GF-D8 (cell line): ENCODE measurements around the gene RSPH6A.
"Not testable (repeated sequence)": the region's sequence is repeated elsewhere in the genome, so short reads cannot be mapped to it uniquely, and the experiment has no call there.

Experiments used
- DNase-seq: peaks from one replicate; lab custom pipeline; 2025; lab: John Stamatoyannopoulos, UW

Gene RSPH6A

DNA sequence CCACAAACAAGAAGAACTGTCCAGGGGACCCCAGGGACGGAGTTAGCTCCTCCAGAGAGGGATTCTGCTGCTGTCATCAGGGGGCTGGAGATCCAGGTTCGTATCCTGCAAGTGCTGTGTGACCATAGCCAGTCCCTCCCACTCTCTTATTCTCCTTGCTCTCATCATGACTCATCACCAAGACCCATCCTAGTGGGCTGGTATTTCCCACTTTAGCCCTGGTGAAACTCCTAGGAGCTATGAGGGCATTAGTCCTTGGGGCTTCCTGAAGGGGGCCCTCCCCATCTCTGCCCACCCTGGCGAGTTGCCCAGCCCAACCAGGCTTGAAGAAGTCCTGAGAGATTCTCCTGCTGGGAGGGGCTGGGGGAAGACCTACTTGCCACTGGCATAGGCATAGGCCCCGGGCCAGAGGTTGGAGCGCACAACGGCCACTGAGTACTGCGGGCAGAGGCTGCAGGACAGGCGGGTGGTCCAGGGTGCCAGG, 15.0 kb downstream of the RSPH6A start:
- DNase-seq, result no peak

DNA sequence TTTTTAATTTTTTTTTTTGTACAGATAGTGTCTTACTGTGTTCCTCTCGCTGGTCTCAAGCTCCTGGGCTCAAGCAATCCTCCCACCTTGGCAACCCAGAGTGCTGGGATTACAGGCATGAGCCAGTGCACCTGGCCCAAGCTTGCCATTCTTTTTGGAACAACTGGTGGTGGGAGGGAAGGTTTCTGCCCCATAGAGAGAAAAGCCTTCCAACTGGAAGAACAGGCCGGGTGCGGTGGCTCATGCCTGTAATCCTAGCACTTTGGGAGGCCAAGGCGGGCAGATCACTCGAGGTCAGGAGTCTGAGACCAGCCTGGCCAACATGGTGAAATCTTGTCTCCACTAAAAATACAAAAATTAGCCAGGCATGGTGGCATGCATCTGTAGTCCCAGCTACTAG, 15.6 kb downstream of the RSPH6A start:
- not testable (repeated sequence) for DNase-seq

DNA sequence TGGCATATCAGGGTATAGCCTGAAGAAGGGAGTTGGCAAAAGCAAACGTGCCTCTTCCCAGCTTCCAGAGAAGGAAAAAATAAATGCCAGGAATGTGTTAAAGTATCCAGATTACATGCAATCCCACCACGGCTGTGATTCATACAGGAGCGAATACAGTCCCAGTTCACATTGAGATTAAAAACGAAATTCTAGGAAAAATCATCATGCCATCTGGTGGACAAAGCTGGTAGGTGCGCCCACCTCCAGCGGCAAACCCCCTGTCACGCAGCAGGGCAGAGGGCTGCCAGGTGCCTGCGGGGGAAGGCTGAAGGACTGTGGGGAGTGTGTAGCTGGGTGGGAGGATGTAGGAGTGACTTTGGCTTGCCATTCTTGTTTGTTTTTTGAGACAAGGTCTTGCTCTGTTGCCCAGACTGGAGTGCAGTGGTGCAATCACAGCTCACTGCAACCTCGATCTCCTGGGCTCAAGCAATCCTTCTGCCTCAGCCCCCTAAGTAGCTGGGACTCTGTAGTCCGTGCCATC, 16.1 kb downstream of the RSPH6A start:
- no peak for DNase-seq

DNA sequence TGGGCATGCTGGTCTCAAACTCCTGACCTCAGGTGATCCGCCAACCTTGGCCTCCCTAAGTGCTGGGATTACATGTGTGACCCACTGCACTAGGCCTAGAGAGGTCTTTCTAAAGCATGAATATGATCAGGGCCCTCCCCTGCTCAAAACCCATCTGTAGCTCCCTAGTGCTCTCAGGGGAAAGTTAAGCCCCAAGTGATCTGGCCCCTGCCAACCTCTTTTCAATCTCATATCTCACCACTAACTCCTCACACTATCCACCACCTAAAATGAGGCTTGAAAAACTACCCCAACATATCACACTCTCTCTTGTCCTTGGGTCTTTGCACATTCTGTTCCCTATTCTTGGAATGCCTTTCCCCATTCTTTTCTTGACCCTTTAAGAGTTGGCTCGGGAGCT, 20.5 kb downstream of the RSPH6A start:
- no peak for DNase-seq

DNA sequence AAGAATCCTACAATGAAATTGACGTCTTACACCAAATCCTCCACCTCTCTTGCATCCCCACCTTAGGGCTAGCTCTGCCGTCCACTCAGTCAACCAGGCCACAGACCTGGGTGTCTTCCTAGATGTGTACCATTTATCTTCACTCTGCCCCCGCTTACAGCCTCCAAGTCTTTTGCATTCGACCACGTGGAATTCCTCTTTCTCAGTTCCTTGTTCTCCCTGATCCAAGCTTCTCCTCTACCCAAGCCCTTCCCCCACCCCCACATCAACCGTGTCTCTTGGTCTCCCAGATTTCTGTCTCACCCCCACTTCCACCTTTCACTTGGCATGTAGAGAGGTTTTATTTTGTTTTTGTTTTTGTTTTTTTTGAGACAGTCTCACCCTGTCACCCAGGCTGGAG, 21.2 kb downstream of the RSPH6A start:
- no peak for DNase-seq

DNA sequence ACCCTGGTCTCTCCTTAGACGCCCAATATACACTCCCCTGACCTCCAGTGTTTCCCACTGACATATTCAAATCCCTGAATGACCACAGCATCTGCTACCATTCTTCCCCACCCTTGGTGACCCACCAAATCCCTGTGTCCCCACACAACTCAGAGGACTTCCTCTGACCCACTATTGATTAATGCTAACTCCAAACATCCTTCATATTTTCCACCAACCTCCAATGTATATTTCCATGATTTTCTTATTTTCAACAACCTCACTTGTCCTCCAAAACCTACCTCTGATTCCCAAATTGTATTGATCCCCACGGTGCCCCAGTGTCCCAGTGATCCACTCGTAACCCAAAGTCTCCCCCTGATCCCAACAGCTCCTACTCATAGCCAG, 21.9 kb downstream of the RSPH6A start:
- no peak for DNase-seq

DNA sequence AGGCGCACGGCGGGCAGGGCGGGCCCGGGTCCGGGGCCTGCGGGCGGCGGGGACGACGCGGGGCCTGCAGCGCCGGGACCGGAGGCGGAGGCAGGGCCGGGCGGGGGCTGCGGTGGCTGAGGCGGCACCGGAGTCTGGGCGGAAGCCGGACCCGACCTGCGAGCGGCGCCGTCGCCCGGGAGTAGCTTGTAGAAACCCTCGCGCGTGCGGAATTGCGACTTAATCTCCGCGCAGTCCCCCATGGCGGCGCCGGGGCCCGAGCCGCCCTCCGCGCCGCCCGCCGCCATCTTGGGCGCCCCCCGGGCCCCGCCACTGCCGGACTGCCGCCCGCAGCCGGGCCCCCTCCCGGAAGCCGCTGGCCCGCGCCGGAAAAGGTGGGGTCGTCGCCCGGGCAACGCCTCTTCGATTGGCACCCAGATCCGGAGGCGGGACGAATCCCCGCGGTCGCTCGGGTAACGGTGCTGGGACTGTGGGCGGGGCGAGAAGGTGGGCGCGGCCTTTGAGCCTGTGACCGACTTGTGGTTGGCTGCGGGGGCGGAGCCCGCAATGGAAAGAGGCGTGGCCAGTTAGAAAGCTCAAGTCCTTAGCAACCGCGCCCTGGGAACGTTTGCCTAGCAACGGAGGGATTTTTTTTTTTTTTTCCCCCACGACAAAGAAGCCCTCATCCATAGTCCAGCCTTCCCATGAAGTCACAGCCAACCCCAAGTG, 22.5 kb downstream of the RSPH6A start, which contains the start of gene DMWD:
DMWD (minus strand) TSS at position 376 of the 708 bp plus-strand sequence; CDS start at position 287, 89 bp downstream.
- peak; percentile 80 for DNase-seq

DNA sequence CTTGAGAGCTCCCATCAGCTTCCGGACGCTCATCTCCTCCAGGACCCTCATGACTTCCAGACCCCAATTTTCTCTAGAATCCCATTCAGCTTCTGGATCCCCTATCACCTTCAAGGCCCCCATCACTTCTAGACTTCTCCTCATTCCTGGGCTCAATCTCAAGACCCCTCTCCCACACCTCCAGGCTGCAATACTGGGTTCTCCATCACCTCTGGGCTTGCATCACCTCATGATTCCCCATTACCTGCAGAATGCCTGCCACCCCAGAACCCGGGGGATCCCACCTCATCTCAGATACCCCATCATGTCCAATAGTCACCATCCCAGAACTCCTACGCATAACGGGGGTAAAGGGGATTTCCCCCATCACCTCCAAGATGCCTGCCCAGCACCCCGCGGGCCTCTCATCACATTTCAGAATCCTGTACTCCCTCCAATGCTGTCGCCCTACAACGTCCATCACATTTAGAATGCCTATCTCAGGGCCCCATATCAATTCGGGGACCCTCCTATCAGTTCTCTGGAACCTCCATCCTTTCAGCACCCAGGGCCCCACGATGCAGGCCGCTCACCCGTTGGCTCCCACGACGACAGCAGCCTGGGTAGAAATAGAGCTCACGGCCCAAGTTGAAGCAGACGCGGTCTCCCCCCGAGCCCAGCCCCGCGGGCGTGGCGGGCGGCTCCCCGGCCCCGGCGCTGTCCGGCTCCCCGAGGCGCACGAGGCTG, 23.2 kb downstream of the RSPH6A start:
- DNase-seq, result no peak

DNA sequence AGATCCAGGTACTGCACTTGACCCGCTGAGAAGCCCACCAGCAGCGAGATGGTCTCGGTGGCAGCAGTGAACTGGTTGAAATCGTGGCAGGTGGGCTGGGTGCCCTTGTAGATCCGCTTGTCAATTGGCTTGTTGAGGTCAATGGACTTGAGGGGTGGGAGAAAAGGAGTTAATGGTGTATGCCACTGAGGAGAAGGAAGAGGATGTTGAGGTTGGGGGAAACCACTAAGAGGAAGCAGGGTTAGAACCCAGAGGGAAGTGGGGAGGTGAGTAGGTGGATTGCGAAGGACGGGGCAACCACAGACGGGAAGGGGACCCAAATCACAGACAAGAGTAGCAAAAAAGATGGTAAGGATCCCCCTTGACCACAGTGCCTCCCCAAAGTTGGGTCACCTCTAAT, 24.2 kb downstream of the RSPH6A start:
- DNase-seq, result peak; percentile 85

DNA sequence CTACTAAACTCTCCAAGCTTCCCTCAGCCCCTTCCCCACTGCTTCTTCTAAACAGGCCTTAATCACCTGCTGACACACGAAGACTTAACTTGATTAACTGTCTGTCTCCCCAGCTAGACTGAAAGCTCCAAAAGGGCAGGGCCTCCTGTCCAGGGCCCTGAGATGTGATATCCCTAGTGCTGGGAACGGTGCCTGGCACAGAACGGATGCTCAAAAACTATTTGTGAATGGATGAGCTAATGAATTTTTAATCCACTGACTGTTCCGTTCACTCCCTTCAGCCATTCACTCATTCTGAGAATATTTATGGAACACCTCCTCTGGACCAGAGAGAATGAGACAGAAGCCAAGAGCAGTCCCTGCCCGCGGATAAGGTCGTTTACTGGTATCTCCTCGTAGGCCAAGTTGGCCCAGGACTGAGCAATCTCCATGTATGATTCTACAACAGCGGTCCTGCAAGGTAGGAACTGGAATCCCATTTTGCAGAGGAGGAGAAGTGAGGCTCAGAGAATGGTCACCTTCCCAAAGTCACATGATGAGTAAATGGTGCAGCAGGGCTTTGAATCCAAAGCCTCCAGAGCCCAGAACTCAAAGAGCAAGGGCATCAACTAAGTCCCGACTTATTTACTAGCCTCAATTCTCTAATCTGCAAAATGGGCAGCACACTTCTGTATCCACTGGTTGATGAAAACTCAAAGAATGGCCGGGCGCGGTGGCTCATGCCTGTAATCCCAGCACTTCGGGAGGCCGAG, 25.9 kb downstream of the RSPH6A start:
- DNase-seq, result no peak

DNA sequence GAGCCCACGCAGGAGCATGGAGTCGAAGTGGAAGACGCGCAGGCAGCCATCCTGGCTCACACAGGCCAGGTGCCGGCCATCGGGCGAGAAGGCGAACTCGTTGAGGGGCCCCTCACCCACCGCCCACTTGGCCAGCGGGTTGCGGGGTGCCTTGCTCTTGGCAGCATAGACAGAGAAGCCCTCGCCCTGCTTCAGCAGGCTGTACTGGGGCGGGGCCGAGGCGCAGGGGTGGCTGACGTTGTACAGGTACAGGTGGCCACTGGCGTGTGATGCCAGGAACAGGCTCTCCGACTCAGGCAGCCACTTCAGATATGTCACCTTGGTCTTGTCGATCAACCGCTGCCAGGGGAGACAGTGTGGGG, 28.6 kb downstream of the RSPH6A start:
- DNase-seq, result no peak

DNA sequence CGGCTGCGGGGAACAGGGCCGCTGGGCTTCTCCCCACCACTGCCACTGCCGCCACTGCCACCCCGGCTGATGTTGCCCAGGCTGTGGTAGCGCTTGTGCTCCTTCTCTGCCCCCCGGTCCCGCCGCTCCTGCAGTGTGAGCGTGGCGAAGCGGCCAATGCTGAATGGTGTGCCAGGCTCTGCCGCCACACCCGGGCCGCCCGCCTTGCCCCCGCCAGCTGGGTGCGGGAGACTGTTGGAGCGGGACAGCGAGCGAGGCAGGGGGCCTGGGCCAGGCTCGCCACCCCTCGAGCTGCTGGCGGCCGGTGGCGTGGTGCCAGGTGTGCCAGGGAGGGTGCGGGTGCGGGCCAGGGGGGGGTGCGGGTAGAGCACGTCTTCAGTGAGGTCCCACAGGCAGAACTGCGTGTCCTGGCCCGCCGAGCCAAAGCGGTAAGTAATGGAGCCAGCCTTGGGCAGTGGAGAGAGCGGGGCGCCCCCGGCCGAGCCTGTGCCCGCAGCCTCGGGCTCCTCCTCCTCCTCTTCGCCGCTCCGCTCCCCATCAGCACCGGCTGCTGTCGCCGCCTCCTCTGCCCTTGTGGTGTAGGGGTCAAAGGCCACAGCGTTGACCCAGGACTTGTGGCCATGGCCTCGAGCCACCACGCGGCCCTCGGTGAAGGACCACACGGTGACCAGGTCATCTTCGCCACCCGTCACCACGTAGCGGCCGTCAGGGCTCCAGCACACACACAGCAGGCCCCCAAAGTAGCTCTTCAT, 29.2 kb downstream of the RSPH6A start:
- DNase-seq, result no peak

DNA sequence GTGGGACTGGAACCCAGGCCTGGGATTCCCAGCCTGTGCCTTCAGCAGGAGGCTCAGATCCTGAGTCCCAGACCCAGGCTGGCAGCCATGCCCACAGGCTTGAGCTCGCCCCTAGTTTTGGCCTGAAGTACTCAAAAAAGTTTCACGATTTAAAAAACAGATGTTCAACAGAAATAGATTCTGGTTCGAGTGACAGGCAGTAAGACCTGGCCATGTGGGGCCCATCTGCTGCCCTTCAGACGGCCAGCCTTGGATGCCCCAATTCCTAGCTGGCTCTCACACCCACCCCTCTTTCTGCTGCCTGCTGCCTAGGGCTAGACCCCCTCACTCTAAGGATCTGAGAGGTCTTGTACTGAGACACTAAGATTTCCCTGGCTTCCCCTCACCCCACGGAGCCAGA, 30.0 kb downstream of the RSPH6A start:
- no peak for DNase-seq

DNA sequence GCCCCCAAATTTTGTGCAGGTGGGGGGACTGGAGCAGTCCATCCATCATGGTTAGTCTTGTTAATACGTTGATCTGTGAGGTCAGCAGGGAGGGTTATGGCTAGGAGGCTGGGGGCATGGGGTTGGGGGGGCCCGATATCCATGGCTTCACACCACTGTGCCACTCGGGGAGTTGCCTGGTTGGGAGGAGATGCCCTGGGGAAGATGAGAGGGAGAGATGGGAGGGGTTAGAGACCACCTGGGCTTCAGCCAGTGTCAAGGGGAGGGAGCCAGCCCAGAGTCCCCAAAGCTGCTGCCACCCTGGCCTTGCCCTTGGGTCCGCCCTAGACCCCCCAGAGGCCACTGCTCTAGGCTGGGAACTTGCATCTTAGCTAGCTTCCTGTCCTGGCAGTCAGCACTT, 31.0 kb downstream of the RSPH6A start:
- no peak for DNase-seq

DNA sequence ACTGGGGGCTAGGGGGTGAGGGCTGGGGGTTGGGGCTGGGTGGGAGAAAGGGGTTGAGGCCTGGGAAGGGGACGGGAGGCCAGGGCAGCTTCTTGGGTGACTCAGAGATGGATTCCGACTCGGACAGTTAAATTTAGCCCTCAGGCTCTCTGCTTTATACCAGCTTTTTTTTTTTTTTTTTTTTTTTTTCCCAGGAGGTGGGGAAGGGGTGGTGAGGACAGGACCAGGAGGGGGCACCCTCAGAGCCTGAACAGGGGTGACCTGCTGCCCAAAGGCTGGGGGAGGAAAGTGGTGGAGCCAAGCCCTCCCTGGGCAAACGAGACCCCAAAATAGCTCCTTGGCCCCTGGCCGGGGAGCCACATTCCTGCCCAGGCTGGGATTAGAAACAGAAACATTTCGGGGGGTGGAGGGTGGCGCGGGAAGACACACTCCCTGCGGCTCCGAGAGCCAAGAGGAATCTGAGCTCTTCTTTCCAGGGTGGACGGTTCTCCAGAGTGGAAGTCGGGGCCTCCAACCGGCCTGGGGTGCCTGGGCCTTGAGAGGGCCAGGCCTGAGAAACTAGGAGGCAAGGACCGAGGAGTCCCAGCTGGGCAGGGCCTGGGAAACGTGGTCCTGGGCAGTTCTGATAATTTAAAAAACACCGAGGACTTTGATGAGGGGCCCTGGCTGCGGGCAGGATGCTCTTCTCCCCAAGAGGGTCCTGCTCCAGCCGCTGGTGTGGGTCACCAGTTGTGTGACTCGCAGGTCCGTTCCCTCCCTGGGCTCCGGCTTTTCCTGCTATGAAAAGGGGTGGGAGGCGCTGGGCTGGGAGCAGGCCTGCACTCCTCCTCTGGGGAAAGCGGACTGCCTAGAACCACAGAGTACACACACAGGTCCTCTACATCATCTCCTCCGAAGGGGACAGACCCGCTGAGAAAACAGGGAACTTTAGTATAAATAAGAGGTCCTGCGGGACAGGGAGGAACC, 32.0 kb downstream of the RSPH6A start:
- no peak for DNase-seq

DNA sequence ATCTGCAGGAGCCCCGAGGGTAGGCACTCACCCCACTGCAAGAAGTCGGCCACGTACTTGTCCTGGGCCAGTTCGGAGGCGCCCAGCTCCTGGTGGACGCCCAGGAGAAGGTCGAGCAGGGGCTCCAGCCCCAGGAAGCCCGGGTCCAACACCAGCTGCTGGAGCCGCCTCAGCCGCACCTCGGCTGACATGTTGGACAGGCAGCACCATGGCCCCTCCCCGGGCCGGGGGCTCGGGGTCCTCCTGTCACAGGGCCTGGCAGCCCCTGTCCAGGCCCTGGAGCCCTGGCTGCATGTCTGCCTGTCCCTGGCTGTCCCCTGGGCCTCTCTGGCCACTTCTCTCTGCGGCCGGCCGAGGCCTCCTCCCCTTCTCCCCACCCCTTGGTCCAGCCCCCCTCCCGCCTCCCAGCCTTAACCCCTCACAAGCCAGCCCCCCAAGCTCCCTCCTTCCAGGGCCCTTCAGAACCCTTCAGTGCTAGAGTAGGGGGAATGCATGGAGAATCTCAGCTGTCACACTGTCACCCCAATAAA, 32.9 kb downstream of the RSPH6A start, which contains the start of gene DMPK:
DMPK (minus strand) TSS at position 329 of the 530 bp plus-strand sequence; CDS start at position 191, 138 bp downstream.
- DNase-seq, result no peak

DNA sequence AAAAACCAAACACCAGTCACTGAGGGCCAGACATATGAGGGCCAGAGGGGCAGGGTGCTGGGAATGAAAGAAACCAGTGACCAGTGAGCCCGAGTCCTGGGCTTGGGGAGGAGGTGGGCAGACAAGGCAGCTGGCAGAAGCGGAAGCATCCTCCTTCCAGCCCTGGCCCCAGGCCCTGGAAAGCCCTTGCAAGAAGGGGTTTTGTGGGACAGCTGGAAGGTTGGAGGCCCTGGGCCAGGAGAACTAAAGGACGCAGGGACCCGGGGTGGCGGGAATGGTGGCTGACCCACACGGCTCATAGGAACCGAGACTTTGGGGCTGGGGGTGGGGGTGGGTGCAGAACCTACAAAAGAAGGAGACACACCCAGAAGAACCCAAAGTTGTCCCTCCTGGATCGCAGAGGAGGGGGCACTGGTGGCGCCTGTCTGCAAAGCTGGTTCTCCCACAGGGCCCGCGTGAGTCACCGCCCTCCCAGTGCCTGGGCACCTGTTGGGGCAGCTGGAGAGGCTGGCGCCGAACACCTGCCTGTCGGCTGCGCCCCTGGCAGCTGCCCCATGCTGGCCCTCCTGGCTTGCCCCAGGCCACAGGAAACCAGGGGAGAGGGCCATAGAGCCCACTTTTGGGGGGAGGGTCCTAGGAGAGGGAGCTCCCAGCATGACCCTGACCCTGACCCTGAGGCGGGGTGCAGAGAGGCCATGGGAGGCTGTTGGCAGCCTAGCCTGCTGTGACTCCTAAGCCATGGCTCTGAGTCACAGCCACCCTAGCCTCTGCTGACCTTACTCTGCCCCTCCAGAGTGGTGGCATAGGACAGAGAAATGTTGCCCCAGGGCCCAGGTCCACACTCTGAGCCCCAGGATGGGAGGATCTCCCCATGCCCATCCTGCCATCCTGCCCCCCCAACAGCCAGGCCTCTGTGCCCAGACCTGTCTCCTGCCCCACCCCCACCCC, 33.6 kb downstream of the RSPH6A start:
- DNase-seq, result no peak

DNA sequence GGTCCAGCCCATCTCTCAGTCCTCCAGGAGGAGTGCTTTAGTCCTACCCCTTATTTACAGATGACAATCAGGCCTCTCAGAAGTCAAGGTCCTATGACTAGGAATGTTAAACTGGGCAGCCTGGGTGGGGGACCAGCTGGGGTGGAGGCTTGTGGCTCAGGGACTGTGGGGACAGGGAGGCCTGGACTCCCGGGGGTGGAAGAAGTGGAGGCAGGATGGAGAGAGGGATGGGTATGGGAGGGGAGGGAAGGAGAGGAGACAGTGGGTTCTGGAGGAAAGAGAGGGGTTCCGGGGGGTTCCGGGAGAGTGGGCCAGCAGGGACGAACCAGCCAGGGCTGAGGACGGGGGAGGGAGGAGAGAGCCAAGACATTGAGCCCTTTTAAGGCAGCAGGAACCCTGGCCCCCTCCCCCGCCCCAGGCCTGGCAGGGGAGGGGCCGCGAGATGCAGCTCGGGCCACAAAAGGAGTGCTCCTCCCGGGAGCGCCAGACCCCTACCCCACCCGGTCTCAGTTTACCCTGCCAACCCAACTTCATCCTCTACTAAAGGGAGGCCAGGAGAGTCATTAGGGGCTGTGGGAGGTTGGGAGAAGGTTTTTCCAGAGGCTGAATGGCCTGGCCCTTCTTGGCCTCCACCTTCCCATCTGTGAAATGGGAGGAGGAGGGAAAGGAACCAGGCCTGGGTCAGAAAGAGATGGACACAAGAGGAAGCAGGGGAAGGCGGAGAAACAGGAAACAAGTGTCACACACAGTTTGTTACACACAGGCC, 34.5 kb downstream of the RSPH6A start:
- no peak for DNase-seq

DNA sequence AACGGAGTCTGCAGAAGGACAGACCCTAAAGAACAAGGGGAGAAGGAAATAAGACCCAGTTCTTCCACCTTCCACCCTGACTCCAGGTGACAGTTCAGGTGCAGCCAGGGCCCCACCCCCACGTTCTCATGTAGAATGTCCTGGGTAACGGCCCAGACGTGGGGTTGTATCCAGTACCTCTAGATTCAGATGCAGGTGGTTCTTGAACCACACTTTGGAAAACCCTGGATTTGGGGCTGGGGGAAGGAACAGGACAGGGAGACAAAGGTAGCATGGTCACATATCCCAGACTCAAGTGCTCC, 35.0 kb downstream of the RSPH6A start:
- no peak for DNase-seq
